ENCODE data around the gene IMP4. TPM values are rescaled to one million over a fixed set of nuclear protein-coding genes. Genes with fewer than 3 reads are reported as not detected.

IMP4 gene
- total RNA-seq, 4 donors from 2014 or later, result 25.1 to 51.8 (median 43.3) TPM

DNA sequence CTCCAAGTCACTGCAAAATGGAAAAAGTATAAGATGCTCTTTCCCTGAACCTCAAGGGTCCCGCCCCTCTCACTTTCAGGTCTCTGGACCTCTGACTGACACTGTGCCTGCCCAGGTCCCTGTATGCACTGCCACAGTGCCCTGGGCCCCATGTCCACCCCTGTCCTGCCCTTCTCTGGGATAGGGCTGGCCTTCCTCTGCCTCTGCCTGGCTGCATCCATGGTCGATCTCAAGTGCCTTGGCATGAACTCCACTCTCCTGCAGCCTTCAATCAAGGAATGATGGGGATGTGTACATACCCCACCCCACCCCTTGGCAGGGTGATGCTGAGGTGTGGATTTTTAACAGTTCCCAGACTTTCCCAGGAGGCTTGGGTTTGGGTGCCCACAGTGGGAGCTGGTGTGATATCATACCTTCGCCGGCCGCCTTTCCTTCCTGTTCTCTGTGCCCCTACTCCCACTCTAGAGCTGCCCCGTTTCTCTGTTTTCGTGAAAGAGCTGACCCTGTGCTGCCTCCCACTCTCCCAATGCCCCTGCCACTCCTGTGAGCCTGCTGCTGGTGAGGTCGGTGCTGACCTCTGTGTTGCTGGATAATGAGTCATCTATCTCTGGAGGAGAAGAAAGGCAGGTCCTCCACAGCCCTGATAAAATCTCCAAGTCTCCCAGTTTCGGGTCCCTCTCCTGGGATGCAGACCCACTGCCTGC, 32.0 kb downstream of the IMP4 start:
- no peak overlapping the region for H3K27ac ChIP-seq
- no peak for TF ChIP-seq POLR2A (IDR thresholded peaks at IDR 0.05)
- TF ChIP-seq CTCF (IDR thresholded peaks at IDR 0.05), result no peak
- H3K9me3 ChIP-seq, result no peaks in the 10 kb centered on the region
- H3K36me3 ChIP-seq, result no peaks in the 10 kb centered on the region
- peaks cover 5 to 19% of the 10 kb centered on the region in 2 donors for H3K4me1 ChIP-seq
- DNase-seq, result no peak
- intact Hi-C loops (cut with DNase I; ENCODE audit: low total_unique reads), result no loop called here
- no peaks in the 10 kb centered on the region for H3K27me3 ChIP-seq
- no peak overlapping the region for H3K4me3 ChIP-seq

- H3K4me1 ChIP-seq, result peaks cover 5 to 19% of the 10 kb centered on the region in 2 donors
- H3K36me3 ChIP-seq, result no peaks in the 10 kb centered on the region
- H3K27ac ChIP-seq, result no peak overlapping the region
- no peak for TF ChIP-seq CTCF (IDR thresholded peaks at IDR 0.05)
- intact Hi-C loops (cut with DNase I; ENCODE audit: low total_unique reads), result no loop called here
- H3K9me3 ChIP-seq, result no peaks in the 10 kb centered on the region
- no peak for DNase-seq
- no peak overlapping the region for H3K4me3 ChIP-seq
- no peaks in the 10 kb centered on the region for H3K27me3 ChIP-seq
These were observed 32.9 kb downstream of the IMP4 start for GRCh38 chr2:130375291-130376266.

GRCh38 chr2:130376433-130377293, 34.0 kb downstream of the IMP4 start:
- Histone ChIP-seq H3K4me3 (no peak overlapping the region), H3K36me3 (no peaks in the 10 kb centered on the region), H3K27me3 (no peaks in the 10 kb centered on the region), H3K4me1 (peaks cover 5 to 10% of the 10 kb centered on the region in 2 donors), H3K27ac (no peak overlapping the region), H3K9me3 (no peaks in the 10 kb centered on the region)
- intact Hi-C loops (cut with DNase I; ENCODE audit: low total_unique reads), result no loop called here
- TF ChIP-seq CTCF (IDR thresholded peaks at IDR 0.05) (no peak), POLR2A (IDR thresholded peaks at IDR 0.05) (no peak)
- no peak for DNase-seq

DNA sequence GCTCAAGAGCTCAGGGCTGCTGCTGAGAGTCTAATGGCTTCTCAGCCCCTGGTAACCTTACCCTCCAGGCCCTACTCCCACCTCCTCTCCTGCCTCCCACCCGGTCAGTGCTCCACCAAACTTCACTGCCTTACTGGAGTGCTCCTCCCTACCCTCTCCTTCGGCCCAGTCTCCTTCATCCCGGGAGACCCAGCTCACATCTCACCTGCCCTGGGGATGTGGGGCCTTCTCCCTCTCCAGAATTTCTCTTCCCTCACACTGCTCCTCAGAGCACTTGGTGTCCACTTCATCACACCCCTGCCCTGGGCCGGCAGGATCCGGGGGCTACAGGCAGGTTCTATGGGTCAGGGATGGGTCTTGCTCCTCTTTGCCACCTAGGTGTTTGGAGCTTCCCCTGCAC, 34.8 kb downstream of the IMP4 start:
- no peaks in the 10 kb centered on the region for H3K36me3 ChIP-seq
- H3K4me3 ChIP-seq, result no peak overlapping the region
- TF ChIP-seq POLR2A (IDR thresholded peaks at IDR 0.05), result no peak
- TF ChIP-seq CTCF (IDR thresholded peaks at IDR 0.05), result no peak
- no peaks in the 10 kb centered on the region for H3K9me3 ChIP-seq
- no peak overlapping the region for H3K27ac ChIP-seq
- peaks cover 5 to 10% of the 10 kb centered on the region in 2 donors for H3K4me1 ChIP-seq
- intact Hi-C loops (cut with DNase I; ENCODE audit: low total_unique reads), result no loop called here
- H3K27me3 ChIP-seq, result no peaks in the 10 kb centered on the region
- no peak for DNase-seq

Data from uterus (tissue), 4 donors.